Measurements from ENCODE around the gene CTDSPL. TPM values are rescaled to one million over a fixed set of nuclear protein-coding genes. Genes with fewer than 3 reads are reported as not detected.

CTDSPL gene
- total RNA-seq, 1 experiment from 2014 or later, result 124 TPM

GRCh38 chr3:37993820-37994638 is 132.3 kb downstream of the CTDSPL start:
- Histone ChIP-seq H3K9me3 (ENCODE audit: insufficient read depth, low read depth) (no peaks in the 10 kb centered on the region), H3K4me2 (peak overlapping the region; percentile 74; the same call in 1 of the 2 replicates), H3K27me3 (ENCODE audit: insufficient read depth, low read depth) (no peaks in the 10 kb centered on the region), H3K27ac (no peak overlapping the region), H2AFZ (no peak overlapping the region), H3K36me3 (ENCODE audit: low read depth) (no peaks in the 10 kb centered on the region), H3F3A (ENCODE audit: insufficient read depth, low read depth) (peaks cover 40% of the 10 kb centered on the region; the same call in 1 of the 2 replicates), H3K9me2 (ENCODE audit: insufficient read depth) (no peaks in the 10 kb centered on the region), H4K20me1 (ENCODE audit: insufficient read depth) (no peaks in the 10 kb centered on the region), H3K4me3 (no peak overlapping the region), H3K79me2 (ENCODE audit: low read depth) (peaks cover 8% of the 10 kb centered on the region; the same call in 1 of the 2 replicates), H3K4me1 (replicated peaks; ENCODE audit: insufficient read depth) (peaks cover 58% of the 10 kb centered on the region)
- intact Hi-C loops (cut with micrococcal nuclease; ENCODE audit: unreplicated experiment), result no loop called here
- TF ChIP-seq EZH2 (IDR thresholded peaks at IDR 0.05; ENCODE audit: low read depth) (no peak), CTCF (conservative IDR thresholded peaks at IDR 0.05) (no peak)
- CTCF ChIA-PET, result interaction anchor here (0.6 kb wide), 1 partner anchor 27 kb away, joined by 3 read pairs; no protein-coding TSS in a partner anchor
- no peak for DNase-seq
- POLR2A ChIA-PET (ENCODE audit: unreplicated experiment), result no interaction called here
- no TSS peak for BruUV-seq (replicated peaks)

- ChIA-PET POLR2A (ENCODE audit: unreplicated experiment) (no interaction called here), CTCF (no interaction called here)
- Histone ChIP-seq H3K4me1 (replicated peaks; ENCODE audit: insufficient read depth) (peaks cover 53% of the 10 kb centered on the region), H3K27ac (no peak overlapping the region), H2AFZ (no peak overlapping the region), H3K4me3 (no peak overlapping the region), H3F3A (ENCODE audit: insufficient read depth, low read depth) (peaks cover 40% of the 10 kb centered on the region; the same call in 1 of the 2 replicates), H3K9me3 (ENCODE audit: insufficient read depth, low read depth) (no peaks in the 10 kb centered on the region), H4K20me1 (ENCODE audit: insufficient read depth) (no peaks in the 10 kb centered on the region), H3K79me2 (ENCODE audit: low read depth) (peaks cover 8% of the 10 kb centered on the region; the same call in 1 of the 2 replicates), H3K27me3 (ENCODE audit: insufficient read depth, low read depth) (no peaks in the 10 kb centered on the region), H3K4me2 (no peak overlapping the region), H3K9me2 (ENCODE audit: insufficient read depth) (no peaks in the 10 kb centered on the region), H3K36me3 (ENCODE audit: low read depth) (no peaks in the 10 kb centered on the region)
- intact Hi-C loops (cut with micrococcal nuclease; ENCODE audit: unreplicated experiment), result no loop called here
- no peak for DNase-seq
- TF ChIP-seq CTCF (conservative IDR thresholded peaks at IDR 0.05) (no peak), EZH2 (IDR thresholded peaks at IDR 0.05; ENCODE audit: low read depth) (no peak)
- no TSS peak for BruUV-seq (replicated peaks)
Measured at GRCh38 chr3:37994639-37994972, 132.9 kb downstream of the CTDSPL start.

GRCh38 chr3:37995652-37996641 is 134.3 kb downstream of the CTDSPL start:
- H3K4me2 ChIP-seq, result no peak overlapping the region
- peaks cover 8% of the 10 kb centered on the region; the same call in 1 of the 2 replicates for H3K79me2 ChIP-seq (ENCODE audit: low read depth)
- peaks cover 39% of the 10 kb centered on the region for H3K4me1 ChIP-seq (replicated peaks; ENCODE audit: insufficient read depth)
- no peaks in the 10 kb centered on the region for H3K36me3 ChIP-seq (ENCODE audit: low read depth)
- no TSS peak for BruUV-seq (replicated peaks)
- no peaks in the 10 kb centered on the region for H3K27me3 ChIP-seq (ENCODE audit: insufficient read depth, low read depth)
- no peak for DNase-seq
- CTCF ChIA-PET, result interaction anchor here (0.6 to 1.1 kb wide), 5 partner anchors 22 to 331 kb away, joined by 4 to 19 read pairs (median 8); partner anchors contain the start of gene ACAA1
- H4K20me1 ChIP-seq (ENCODE audit: insufficient read depth), result no peaks in the 10 kb centered on the region
- POLR2A ChIA-PET (ENCODE audit: unreplicated experiment), result interaction anchor here (0.6 kb wide), 1 partner anchor 23 kb away, joined by 3 read pairs; no protein-coding TSS in a partner anchor
- no peak overlapping the region for H2AFZ ChIP-seq
- intact Hi-C loops (cut with micrococcal nuclease; ENCODE audit: unreplicated experiment), result loop anchor here (2.0 kb wide), 1 partner anchor 21 kb away; no protein-coding TSS in a partner anchor
- H3K9me3 ChIP-seq (ENCODE audit: insufficient read depth, low read depth), result no peaks in the 10 kb centered on the region
- H3K27ac ChIP-seq, result no peak overlapping the region
- H3K9me2 ChIP-seq (ENCODE audit: insufficient read depth), result no peaks in the 10 kb centered on the region
- peaks cover 32% of the 10 kb centered on the region; the same call in 1 of the 2 replicates for H3F3A ChIP-seq (ENCODE audit: insufficient read depth, low read depth)
- H3K4me3 ChIP-seq, result no peak overlapping the region
- no peak for TF ChIP-seq CTCF (conservative IDR thresholded peaks at IDR 0.05)
- TF ChIP-seq EZH2 (IDR thresholded peaks at IDR 0.05; ENCODE audit: low read depth), result no peak

All from PC-9 (cell line).